Fibroblast of mammary gland (primary cell): ENCODE measurements around the gene AVPR2.

ENCODE experiments used
- DNase-seq: peaks from one replicate; pipeline ENCODE4 v3.0.0-alpha.2; 2010; ENCODE audit warnings: low read depth
- H3K4me3 ChIP-seq: 2 replicates; pipeline ENCODE4 v1.5.1; 2011; ENCODE audit warnings: low read depth, mild to moderate bottlenecking, low read length, moderate library complexity; ENCODE audit not compliant: control insufficient read depth
- TF ChIP-seq, protein P1 (sequence below): conservative IDR thresholded peaks from 2 replicates; pipeline ENCODE4 v1.5.1; 2011; ENCODE audit warnings: low read depth, low read length, inconsistent platforms; ENCODE audit not compliant: control insufficient read depth, insufficient read depth

Gene AVPR2

DNA sequence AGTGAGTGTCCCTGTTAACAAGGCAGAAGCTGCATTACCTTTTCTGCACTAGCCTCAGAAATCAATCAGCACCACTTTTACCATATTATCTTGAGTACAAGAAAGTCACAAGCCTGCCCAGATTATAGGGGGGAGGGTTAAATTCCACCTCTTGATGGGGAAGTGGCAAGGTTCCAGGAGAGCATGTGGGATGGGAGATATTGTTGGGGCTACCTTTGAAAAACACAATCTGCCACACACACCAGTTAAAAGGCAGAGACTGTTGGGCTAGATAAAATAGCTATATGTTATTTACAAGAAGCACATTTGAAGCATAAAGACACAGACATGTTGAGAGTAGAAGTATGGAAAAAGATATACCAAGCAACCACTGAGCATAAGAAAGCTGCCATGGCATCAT is 6.6 kb upstream of the AVPR2 start:
- no peak for DNase-seq
- TF ChIP-seq, protein P1, sequence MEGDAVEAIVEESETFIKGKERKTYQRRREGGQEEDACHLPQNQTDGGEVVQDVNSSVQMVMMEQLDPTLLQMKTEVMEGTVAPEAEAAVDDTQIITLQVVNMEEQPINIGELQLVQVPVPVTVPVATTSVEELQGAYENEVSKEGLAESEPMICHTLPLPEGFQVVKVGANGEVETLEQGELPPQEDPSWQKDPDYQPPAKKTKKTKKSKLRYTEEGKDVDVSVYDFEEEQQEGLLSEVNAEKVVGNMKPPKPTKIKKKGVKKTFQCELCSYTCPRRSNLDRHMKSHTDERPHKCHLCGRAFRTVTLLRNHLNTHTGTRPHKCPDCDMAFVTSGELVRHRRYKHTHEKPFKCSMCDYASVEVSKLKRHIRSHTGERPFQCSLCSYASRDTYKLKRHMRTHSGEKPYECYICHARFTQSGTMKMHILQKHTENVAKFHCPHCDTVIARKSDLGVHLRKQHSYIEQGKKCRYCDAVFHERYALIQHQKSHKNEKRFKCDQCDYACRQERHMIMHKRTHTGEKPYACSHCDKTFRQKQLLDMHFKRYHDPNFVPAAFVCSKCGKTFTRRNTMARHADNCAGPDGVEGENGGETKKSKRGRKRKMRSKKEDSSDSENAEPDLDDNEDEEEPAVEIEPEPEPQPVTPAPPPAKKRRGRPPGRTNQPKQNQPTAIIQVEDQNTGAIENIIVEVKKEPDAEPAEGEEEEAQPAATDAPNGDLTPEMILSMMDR, result no peak
- H3K4me3 ChIP-seq, result no peak overlapping the region

DNA sequence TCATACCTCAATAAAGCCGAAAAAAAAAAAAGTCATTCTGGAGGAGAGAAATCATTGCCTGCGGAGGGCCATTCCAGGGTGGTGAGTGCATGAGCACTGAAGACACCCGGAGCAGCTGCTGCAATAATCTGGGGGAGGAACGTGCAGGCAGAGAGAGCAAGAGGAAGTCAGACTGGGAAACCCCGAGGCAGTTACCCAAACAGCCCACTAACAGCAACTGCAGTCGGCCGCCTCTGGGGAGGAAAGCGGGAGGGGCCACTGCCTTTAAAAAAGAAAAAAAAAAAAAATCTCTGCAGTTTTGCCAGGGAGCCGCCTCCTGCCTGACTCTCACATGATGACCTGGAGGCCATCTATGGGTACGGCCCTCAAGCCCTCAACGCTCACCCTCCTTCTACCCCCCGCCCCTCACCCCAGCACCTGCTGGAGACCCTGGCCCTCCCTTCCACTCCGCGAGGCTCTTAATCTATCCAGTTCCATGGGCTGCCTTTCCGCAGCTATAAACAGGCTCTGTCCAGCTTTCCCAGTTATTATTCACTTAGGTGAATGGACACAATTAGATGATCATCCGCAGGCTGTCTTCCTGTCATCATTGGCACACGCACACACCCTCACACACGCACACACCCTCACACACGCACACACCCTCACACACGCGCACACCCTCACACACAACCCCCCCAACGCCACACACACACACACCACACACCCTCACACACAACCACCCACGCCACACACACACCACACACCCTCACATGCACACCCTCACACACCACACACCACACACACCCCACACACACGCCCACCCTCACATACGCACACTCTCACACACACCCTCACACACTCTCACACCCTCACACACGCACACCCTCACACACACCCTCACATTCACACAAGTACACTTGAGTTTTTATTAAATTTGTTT is 3.4 kb upstream of the AVPR2 start:
- DNase-seq, result peak; percentile 73
- H3K4me3 ChIP-seq, result no peak overlapping the region
- TF ChIP-seq, protein P1, result no peak

DNA sequence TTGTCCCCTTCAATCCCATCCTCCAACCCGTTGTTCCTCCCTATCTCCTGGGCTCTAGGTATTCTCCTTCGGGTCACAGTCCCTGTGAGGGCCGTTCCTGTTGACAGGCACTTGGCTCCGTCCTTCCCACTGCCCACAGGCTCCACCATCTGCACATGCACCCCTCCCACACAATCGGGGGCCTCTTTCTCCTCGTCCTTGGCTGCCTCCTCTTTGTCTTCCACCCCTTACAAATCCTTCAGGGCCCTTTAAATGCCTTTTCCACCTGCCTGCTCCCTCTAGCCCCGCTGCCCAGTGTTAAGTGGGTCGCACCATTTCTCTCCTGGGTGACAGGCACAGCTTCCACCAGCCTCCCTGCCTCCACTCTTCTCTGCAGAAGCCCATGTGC is 2.7 kb upstream of the AVPR2 start:
- TF ChIP-seq, protein P1, result no peak
- no peak overlapping the region for H3K4me3 ChIP-seq
- DNase-seq, result no peak

DNA sequence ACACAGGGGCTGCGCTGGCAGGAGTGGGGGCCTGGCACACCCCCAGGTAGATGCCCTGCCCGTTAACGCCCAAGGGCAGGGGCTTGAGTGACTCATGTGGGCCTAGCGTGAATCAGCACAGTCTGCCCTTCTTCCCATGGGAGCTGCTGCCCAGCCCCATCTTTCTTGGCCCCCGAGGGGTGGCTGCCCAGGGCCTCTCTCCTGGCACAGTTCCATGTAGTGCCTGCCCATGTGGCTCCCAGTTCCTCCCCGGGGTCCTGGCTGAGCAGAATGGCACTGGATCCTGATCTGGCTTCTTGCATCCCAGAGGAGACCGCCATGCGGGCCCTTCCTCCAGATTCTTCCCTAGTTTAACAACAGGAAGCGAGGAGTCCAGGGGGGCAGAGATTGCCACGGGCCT is 2.1 kb upstream of the AVPR2 start:
- TF ChIP-seq, protein P1, result no peak
- no peak for DNase-seq

DNA sequence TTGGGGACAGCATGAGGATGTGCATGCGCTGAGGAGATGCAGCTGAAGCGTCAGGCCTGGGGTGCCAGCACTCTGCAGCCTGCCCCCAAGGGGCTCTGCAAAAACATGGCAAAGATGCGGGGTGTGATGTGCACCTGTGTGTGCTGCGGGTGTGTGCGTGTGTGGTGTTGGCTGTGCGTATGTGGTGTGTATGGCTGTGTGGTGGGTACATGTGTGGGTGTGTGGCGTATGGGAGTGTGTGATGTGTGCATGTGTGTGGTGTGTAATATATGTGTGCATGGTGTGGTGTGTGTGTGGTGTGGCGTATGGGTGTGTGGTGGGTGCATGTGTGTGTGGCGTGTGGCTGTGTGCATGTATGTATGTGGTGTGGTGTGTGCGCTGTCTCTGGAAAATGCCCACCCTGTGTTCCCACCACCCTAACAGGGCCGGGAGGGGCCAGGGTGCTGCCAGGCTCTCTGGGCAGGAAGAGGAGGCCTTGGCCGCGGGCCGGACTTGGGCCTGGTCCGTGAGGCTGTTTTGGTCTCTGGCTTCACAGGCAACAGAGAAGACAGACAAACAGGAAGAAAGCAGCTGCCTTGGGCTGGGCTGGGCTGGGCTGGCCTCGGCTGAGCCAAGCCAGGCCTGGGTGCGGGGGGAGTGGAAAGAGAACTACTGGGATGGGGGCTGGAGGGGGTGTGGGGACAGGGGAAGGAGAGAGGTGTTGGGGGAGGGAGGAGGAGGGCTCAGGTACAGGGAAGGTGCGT is 1.1 kb upstream of the AVPR2 start:
- TF ChIP-seq, protein P1, result no peak
- H3K4me3 ChIP-seq, result no peak overlapping the region
- no peak for DNase-seq

More for the DNA sequence above, 2.1 kb upstream of the AVPR2 start:
- no peak overlapping the region for H3K4me3 ChIP-seq

DNA sequence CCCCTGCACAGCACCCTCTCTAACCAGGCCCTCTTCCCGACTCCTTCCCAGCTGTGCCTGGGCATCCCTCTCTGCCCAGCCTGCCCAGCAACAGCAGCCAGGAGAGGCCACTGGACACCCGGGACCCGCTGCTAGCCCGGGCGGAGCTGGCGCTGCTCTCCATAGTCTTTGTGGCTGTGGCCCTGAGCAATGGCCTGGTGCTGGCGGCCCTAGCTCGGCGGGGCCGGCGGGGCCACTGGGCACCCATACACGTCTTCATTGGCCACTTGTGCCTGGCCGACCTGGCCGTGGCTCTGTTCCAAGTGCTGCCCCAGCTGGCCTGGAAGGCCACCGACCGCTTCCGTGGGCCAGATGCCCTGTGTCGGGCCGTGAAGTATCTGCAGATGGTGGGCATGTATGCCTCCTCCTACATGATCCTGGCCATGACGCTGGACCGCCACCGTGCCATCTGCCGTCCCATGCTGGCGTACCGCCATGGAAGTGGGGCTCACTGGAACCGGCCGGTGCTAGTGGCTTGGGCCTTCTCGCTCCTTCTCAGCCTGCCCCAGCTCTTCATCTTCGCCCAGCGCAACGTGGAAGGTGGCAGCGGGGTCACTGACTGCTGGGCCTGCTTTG is 1.1 kb downstream of the AVPR2 start:
- no peak overlapping the region for H3K4me3 ChIP-seq
- no peak for DNase-seq
- TF ChIP-seq, protein P1, result no peak
